Right lobe of liver (tissue), 6 donors: ENCODE results near the gene NBAS. TPM values are rescaled to one million over a fixed set of nuclear protein-coding genes. Genes with fewer than 3 reads are reported as not detected.

Source experiments
- ATAC-seq, 4 donors: fragments of 200-7000 bp; cut with Tn5 transposase; one replicate each; pipeline ENCODE4 v1.9.1; 2020; ENCODE audit warnings: mild to moderate bottlenecking in 4 of 4, moderate library complexity in 4 of 4
- DNase-seq, 3 donors: peaks; one replicate each; pipeline ENCODE4 v3.0.0-alpha.2; 2020
- H3K27ac ChIP-seq, 3 donors: fragments of 200-600 bp; one replicate each; pipeline ENCODE4 v1.8.0; 2022
- H3K27me3 ChIP-seq, 2 donors: fragments of 200-600 bp; one replicate each; pipeline ENCODE4 v1.8.0; 2022
- H3K36me3 ChIP-seq, 4 donors: fragments of 200-600 bp; sonication (generic) in 1 of 4; one replicate each; pipeline versions ENCODE4 v1.5.1 to v1.8.0; 2017 to 2022; ENCODE audit warnings: control low read depth in 1 of 4
- H3K4me1 ChIP-seq, 4 donors: fragments of 200-600 bp; sonication (generic) in 1 of 4; one replicate each; pipeline versions ENCODE4 v1.5.1 to v1.8.0; 2017 to 2022; ENCODE audit warnings: control low read depth in 1 of 4
- H3K4me3 ChIP-seq, 3 donors: fragments of 200-600 bp; one replicate each; pipeline ENCODE4 v1.8.0; 2022
- H3K9me3 ChIP-seq, 4 donors: fragments of 200-600 bp; sonication (generic) in 1 of 4; one replicate each; pipeline versions ENCODE4 v1.5.1 to v1.8.0; 2017 to 2022; ENCODE audit warnings: control low read depth in 1 of 4
- CTCF ChIP-seq, 4 donors: fragments of 200-600 bp in 3 of 4; fragments of 450-650 bp in 1 of 4; IDR thresholded peaks; one replicate each; pipeline versions ENCODE4 v1.5.1 to v1.8.0; 2016 to 2022; ENCODE audit warnings: antibody characterized with exemption in 4 of 4, mild to moderate bottlenecking in 2 of 4
- POLR2A ChIP-seq: fragments of 450-650 bp; IDR thresholded peaks from one replicate; pipeline ENCODE4 v1.6.1; 2017; ENCODE audit warnings: antibody characterized with exemption, mild to moderate bottlenecking
- WGBS: methylation state at CpG from one replicate; pipeline ENCODE4 v1.1.6; 2018; ENCODE audit warnings: low coverage, low lambda C conversion rate; ENCODE audit not compliant: insufficient coverage; ENCODE audit errors: missing lambda C conversion rate; 5-methylcytosine and 5-hydroxymethylcytosine counted together
- intact Hi-C, 2 donors: fragments of 100-400 bp; cut with DNase I; formaldehyde crosslinking; loops; one replicate each; pipeline versions ENCODE4 v1.11.2 to v1.14.1; 2022
- total RNA-seq, 6 experiments: library from RNA; depleted of rRNA in 2 of 6; stranded (reverse); fragments of >200 nt in 2 of 6; fragmentation: NEBNext Ultra II Directional in 3 of 6; extraction: Animal tissue kit (Norgen Biotek cat#: 25700) in 3 of 6; gene quantifications; one replicate each; pipeline versions ENCODE4 v1.1.0 to v1.2.4, GENCODE V29; 2016 to 2023
- donor health status: DM: no; HTN: yes; CAD: no.
- donor health status: DM: no; HTN: no; CAD: no.
- donor health status: DM: no; HTN: no; CAD: no.
- donor health status: DM: no; HTN: yes; CAD: no.
- donor health status: DM: no; HTN: yes; CAD: no.

The NBAS gene
- total RNA-seq, 6 experiments from 2014 or later, result 16.1 to 21.8 (median 18.5) TPM

GRCh38 chr2:15400240-15400826, 160.8 kb downstream of the NBAS start:
- Histone ChIP-seq H3K4me1 (no peaks in the 10 kb centered on the region), H3K4me3 (no peak overlapping the region), H3K27ac (no peak overlapping the region), H3K9me3 (no peaks in the 10 kb centered on the region), H3K27me3 (no peaks in the 10 kb centered on the region), H3K36me3 (no peaks in the 10 kb centered on the region)
- 97% methylated on average over 5 of the region's 5 CpGs for WGBS
- TF ChIP-seq POLR2A, result no peak
- TF ChIP-seq CTCF (IDR thresholded peaks at IDR 0.05), result no peak
- no peak for ATAC-seq
- DNase-seq, result no peak
- intact Hi-C loops, result no loop called here

GRCh38 chr2:15399241-15399640, 161.9 kb downstream of the NBAS start:
- H3K36me3 ChIP-seq, result no peaks in the 10 kb centered on the region
- 100% methylated on average over 1 of the region's 1 CpG for WGBS

GRCh38 chr2:15391751-15392150, 169.4 kb downstream of the NBAS start:
- DNase-seq, result no peak
- H3K36me3 ChIP-seq, result peaks cover 0 to 3% (median 0%) of the 10 kb centered on the region in 4 donors
- TF ChIP-seq POLR2A (no peak), CTCF (IDR thresholded peaks at IDR 0.05) (no peak)
- intact Hi-C loops, result no loop called here
- no peaks in the 10 kb centered on the region for H3K9me3 ChIP-seq
- H3K27me3 ChIP-seq, result no peaks in the 10 kb centered on the region
- no peak overlapping the region for H3K27ac ChIP-seq
- WGBS, result 43% methylated on average over 1 of the region's 1 CpG
- no peak for ATAC-seq
- no peak overlapping the region for H3K4me3 ChIP-seq
- H3K4me1 ChIP-seq, result no peaks in the 10 kb centered on the region

More at GRCh38 chr2:15399241-15399640, 161.9 kb downstream of the NBAS start:
- TF ChIP-seq POLR2A, result no peak
- no peak for TF ChIP-seq CTCF (IDR thresholded peaks at IDR 0.05)
- no peaks in the 10 kb centered on the region for H3K27me3 ChIP-seq
- no peaks in the 10 kb centered on the region for H3K9me3 ChIP-seq
- intact Hi-C loops, result no loop called here
- no peak overlapping the region for H3K27ac ChIP-seq
- H3K4me3 ChIP-seq, result no peak overlapping the region
- DNase-seq (no peak), ATAC-seq (no peak)
- H3K4me1 ChIP-seq, result no peaks in the 10 kb centered on the region

GRCh38 chr2:15389895-15390294, 171.2 kb downstream of the NBAS start:
- 91% methylated on average over 3 of the region's 3 CpGs for WGBS
- H3K27me3 ChIP-seq, result no peaks in the 10 kb centered on the region
- no peak for TF ChIP-seq POLR2A
- TF ChIP-seq CTCF (IDR thresholded peaks at IDR 0.05), result no peak
- H3K4me3 ChIP-seq, result no peak overlapping the region
- no peaks in the 10 kb centered on the region for H3K9me3 ChIP-seq
- H3K4me1 ChIP-seq, result no peaks in the 10 kb centered on the region
- no peak overlapping the region for H3K27ac ChIP-seq
- ATAC-seq (no peak), DNase-seq (no peak)
- peaks cover 0 to 3% (median 0%) of the 10 kb centered on the region in 4 donors for H3K36me3 ChIP-seq
- intact Hi-C loops, result no loop called here

- ATAC-seq (no peak), DNase-seq (no peak)
- no peak overlapping the region for H3K27ac ChIP-seq
- H3K9me3 ChIP-seq, result no peaks in the 10 kb centered on the region
- WGBS, result 76% methylated on average over 1 of the region's 1 CpG
- no peaks in the 10 kb centered on the region for H3K4me1 ChIP-seq
- H3K36me3 ChIP-seq, result peaks cover 0 to 3% (median 0%) of the 10 kb centered on the region in 4 donors
- H3K27me3 ChIP-seq, result no peaks in the 10 kb centered on the region
- TF ChIP-seq POLR2A, result no peak
- no peak for TF ChIP-seq CTCF (IDR thresholded peaks at IDR 0.05)
- intact Hi-C loops, result no loop called here
- no peak overlapping the region for H3K4me3 ChIP-seq
Measured at GRCh38 chr2:15389326-15389700, 171.8 kb downstream of the NBAS start.
